K562 (cell line): ENCODE measurements around the gene PARD3. TPM values are rescaled to one million over a fixed set of nuclear protein-coding genes. Genes with fewer than 3 reads are reported as not detected.

Experiments used
- ATAC-seq: fragments of 200-7000 bp; cut with Tn5 transposase; 3 replicates; pipeline ENCODE4 v1.9.1; 2020; ENCODE audit warnings: moderate library complexity
- BruUV-seq: library from RNA; stranded (reverse); fragments of 400-500 nt; replicated peaks from 2 replicates; lab custom pipeline; 2021; lab: Mats Ljungman, UMichigan
- CTCF ChIA-PET: fragments of 300-600 bp; formaldehyde crosslinking; extraction: SDS; loops from one replicate; lab custom pipeline; 2021; ENCODE audit warnings: low intra/inter-chr PET ratio; lab: Yijun Ruan, JAX
- POLR2A ChIA-PET: fragments of 300-600, 350-650 bp; sonication (Branson Sonifier 250); formaldehyde crosslinking; extraction: SDS; loops from one replicate; lab custom pipeline; 2021; ENCODE audit warnings: antibody characterized with exemption, inconsistent platforms; lab: Yijun Ruan, JAX
- DNase-seq, 4 experiments: peaks; one replicate each; pipeline versions ENCODE4 v3.0.0 to v3.0.0-alpha.2; 2011 to 2018; ENCODE audit warnings: low spot score in 3 of 4, mixed read lengths in 3 of 4; ENCODE audit errors: extremely low read depth in 1 of 4
- FAIRE-seq: peaks from 2 replicates; lab custom pipeline; 2011; peaks lifted over from hg19 to GRCh38; lab: Jason Lieb, UNC
- H2AFZ ChIP-seq: 2 replicates; pipeline ENCODE4 v1.6.0; 2011; ENCODE audit warnings: low read depth, low read length, control low read depth, inconsistent platforms
- H3K27ac ChIP-seq: fragments of 200-600 bp; 3 replicates; pipeline ENCODE4 v1.8.0; 2011; ENCODE audit warnings: low read depth, mild to moderate bottlenecking, control low read depth, inconsistent platforms, low read length, moderate library complexity, mixed read lengths; ENCODE audit errors: extremely low read depth
- H3K27me3 ChIP-seq, 2 experiments: fragments of 300-600 bp in 1 of 2; 2 replicates in 1 of 2; 3 replicates in 1 of 2; pipeline versions ENCODE4 v1.6.0 to v1.8.0; 2011; ENCODE audit warnings: inconsistent platforms in 2 of 2, low read length in 2 of 2, mild to moderate bottlenecking in 1 of 2, mixed read lengths in 1 of 2, moderate library complexity in 1 of 2; ENCODE audit not compliant: control insufficient read depth in 2 of 2, insufficient read depth in 2 of 2
- H3K36me3 ChIP-seq: fragments of 300-600 bp; 3 replicates; pipeline ENCODE4 v1.8.0; 2011; ENCODE audit warnings: mild to moderate bottlenecking, low read length, inconsistent platforms; ENCODE audit not compliant: control insufficient read depth, insufficient read depth
- H3K4me1 ChIP-seq, 2 experiments: fragments of 200-600 bp in 1 of 2; replicated peaks in 1 of 2; 2 replicates in 1 of 2; 3 replicates in 1 of 2; pipeline versions ENCODE4 v1.5.1 to v1.8.0; 2011; ENCODE audit warnings: inconsistent platforms in 2 of 2, low read length in 2 of 2, mild to moderate bottlenecking in 1 of 2, mixed read lengths in 1 of 2, moderate library complexity in 1 of 2; ENCODE audit not compliant: control insufficient read depth in 2 of 2, insufficient read depth in 2 of 2
- H3K4me2 ChIP-seq: 2 replicates; pipeline ENCODE4 v1.6.1; 2011; ENCODE audit warnings: low read length, control low read depth, inconsistent platforms, mixed read lengths; ENCODE audit not compliant: insufficient read depth
- H3K4me3 ChIP-seq: fragments of 200-600 bp; sonication (generic), shearing (Covaris generic); 2 replicates; pipeline ENCODE4 v1.5.1; 2016; ENCODE audit warnings: control low read depth, inconsistent platforms
- H3K79me2 ChIP-seq: fragments of 200-600 bp; 3 replicates; pipeline ENCODE4 v1.8.0; 2011; ENCODE audit warnings: low read length, inconsistent platforms; ENCODE audit not compliant: control insufficient read depth, insufficient read depth
- H3K9ac ChIP-seq, 2 experiments: 2 replicates each; pipeline versions ENCODE4 v1.6.0 to v1.6.1; 2011; ENCODE audit warnings: low read depth in 2 of 2, low read length in 2 of 2, control low read depth in 1 of 2, inconsistent platforms in 1 of 2, mild to moderate bottlenecking in 1 of 2, mixed read lengths in 1 of 2; ENCODE audit not compliant: insufficient read depth in 1 of 2
- H3K9me1 ChIP-seq: one replicate; pipeline ENCODE4 v1.6.0; 2011; ENCODE audit warnings: inconsistent platforms, mild to moderate bottlenecking, low read length, moderate library complexity; ENCODE audit not compliant: control insufficient read depth, insufficient read depth
- H3K9me3 ChIP-seq: replicated peaks from 2 replicates; pipeline ENCODE4 v1.5.1; 2011; ENCODE audit warnings: low read depth, low read length, inconsistent platforms; ENCODE audit not compliant: control insufficient read depth, insufficient read depth
- H4K20me1 ChIP-seq: replicated peaks from 2 replicates; pipeline ENCODE4 v1.6.1; 2011; ENCODE audit warnings: low read length, inconsistent platforms, mixed read lengths; ENCODE audit not compliant: control insufficient read depth, insufficient read depth
- ARID1B ChIP-seq: fragments of 450-650 bp; IDR thresholded peaks from 2 replicates; pipeline ENCODE4 v1.6.1; 2016; ENCODE audit warnings: antibody characterized with exemption, mild to moderate bottlenecking, inconsistent platforms
- CBFA2T3 ChIP-seq: fragments of 450-650 bp; IDR thresholded peaks from 2 replicates; pipeline ENCODE4 v1.6.1; 2017
- CBX1 ChIP-seq: sonication (generic); IDR thresholded peaks from 2 replicates; pipeline ENCODE4 v1.6.1; 2016; ENCODE audit warnings: antibody characterized with exemption, low read depth, mild to moderate bottlenecking
- ELF1 ChIP-seq: fragments of 200-800 bp; sonication (Bioruptor generic); IDR thresholded peaks from 2 replicates; pipeline ENCODE4 v1.6.1; 2016; ENCODE audit warnings: missing genetic modification characterization, missing compliant biosample characterization
- LARP7 ChIP-seq: fragments of 450-650 bp; IDR thresholded peaks from 2 replicates; pipeline ENCODE4 v1.6.1; 2016
- NFIC ChIP-seq: fragments of 450-650 bp; IDR thresholded peaks from 2 replicates; pipeline ENCODE4 v1.6.1; 2017; ENCODE audit warnings: mild to moderate bottlenecking, inconsistent platforms
- SRSF1 ChIP-seq: fragments of 200-400 bp; formaldehyde crosslinking; IDR thresholded peaks from 2 replicates; pipeline ENCODE4 v1.6.1; 2017; ENCODE audit warnings: mild to moderate bottlenecking, low read depth, low read length, moderate library complexity
- TAF15 ChIP-seq: fragments of 200-400 bp; formaldehyde crosslinking; IDR thresholded peaks from 2 replicates; pipeline ENCODE4 v1.6.1; 2017; ENCODE audit warnings: mild to moderate bottlenecking, low read depth, low read length, moderate library complexity
- TAL1 ChIP-seq: fragments of 450-650 bp; IDR thresholded peaks from 2 replicates; pipeline ENCODE4 v1.6.1; 2016; ENCODE audit warnings: mild to moderate bottlenecking
- TCF3 ChIP-seq: sonication (generic); formaldehyde crosslinking; IDR thresholded peaks from 2 replicates; pipeline ENCODE4 v1.4.0; 2020; ENCODE audit warnings: mild to moderate bottlenecking, missing genetic modification reagents
- TCF7L2 ChIP-seq: fragments of 150-350 bp; IDR thresholded peaks from 2 replicates; pipeline ENCODE4 v1.6.1; 2016; ENCODE audit warnings: low read depth, mild to moderate bottlenecking, low read length, moderate library complexity
- TEAD2 ChIP-seq: fragments of 450-650 bp; IDR thresholded peaks from 2 replicates; pipeline ENCODE4 v1.6.1; 2016; ENCODE audit warnings: missing genetic modification characterization, control low read depth, missing compliant biosample characterization
- TEAD4 ChIP-seq, 2 experiments: sonication (generic) in 1 of 2; formaldehyde crosslinking in 1 of 2; IDR thresholded peaks; 2 replicates each; pipeline versions ENCODE4 v1.6.1 to v1.8.0; 2012 to 2022; ENCODE audit warnings: borderline replicate concordance in 1 of 2, inconsistent platforms in 1 of 2, low read length in 1 of 2, mild to moderate bottlenecking in 1 of 2, missing genetic modification reagents in 1 of 2
- YY1 ChIP-seq, 3 experiments: IDR thresholded peaks; 2 replicates each; pipeline ENCODE4 v1.6.1; 2011; ENCODE audit warnings: low read length in 2 of 3, mild to moderate bottlenecking in 2 of 3, moderate library complexity in 2 of 3, borderline replicate concordance in 1 of 3, control low read depth in 1 of 3, low read depth in 1 of 3; ENCODE audit not compliant: insufficient read depth in 3 of 3, insufficient replicate concordance in 2 of 3, control insufficient read depth in 1 of 3, insufficient read length in 1 of 3; ENCODE audit errors: extremely low read depth in 1 of 3
- ZNF354B ChIP-seq: fragments of 250-450 bp; sonication (Bioruptor Pico); IDR thresholded peaks from 2 replicates; pipeline ENCODE4 v1.4.0; 2020
- WGBS: fragments of 100-300 bp; shearing (Covaris generic); methylation state at CpG from one replicate; pipeline ENCODE4 v1.1.6; 2016; ENCODE audit warnings: low coverage, mixed read lengths; ENCODE audit not compliant: insufficient coverage; ENCODE audit errors: missing lambda C conversion rate; 5-methylcytosine and 5-hydroxymethylcytosine counted together
- in situ Hi-C: fragments of 300-500 bp; cut with MboI; formaldehyde crosslinking; loops from 4 replicates; pipeline ENCODE4 v1.15.0; 2018; ENCODE audit warnings: inconsistent platforms, mixed read lengths
- intact Hi-C: fragments of 100-400 bp; cut with micrococcal nuclease; formaldehyde crosslinking; loops from 2 replicates; pipeline ENCODE4 v1.14.2; 2022
- polyA plus RNA-seq, 8 experiments: library from polyadenylated mRNA; depleted of rRNA in 4 of 8; stranded (reverse) in 5 of 8; unstranded in 3 of 8; fragments of >200 nt; fragmentation: Nextera tagmentation in 2 of 8; fragmentation: Illumina TruSeq in 1 of 8; extraction: Ambion mirVana in 2 of 8; extraction: Trizol in 1 of 8; gene quantifications; 2 replicates each; pipeline versions ENCODE4 v1.2.1 to v1.2.3, GENCODE V29; 2011 to 2014; ENCODE audit warnings: inconsistent platforms in 1 of 8, missing spikeins in 1 of 8
- total RNA-seq, 7 experiments: library from RNA; depleted of rRNA in 6 of 7; stranded (reverse); fragments of >200 nt in 6 of 7; fragmentation: Illumina TruSeq in 2 of 7; extraction: Trizol in 2 of 7; gene quantifications; 2 replicates each; pipeline versions ENCODE4 v1.2.1 to v1.2.3, GENCODE V29; 2011 to 2021; ENCODE audit warnings: low replicate concordance in 1 of 7
- TF ChIP-seq, protein P1 (sequence below): fragments of 450-650 bp; formaldehyde crosslinking; IDR thresholded peaks from 2 replicates; pipeline ENCODE4 v1.4.0; 2020; ENCODE audit warnings: mild to moderate bottlenecking, moderate library complexity
- TF ChIP-seq, protein P2 (sequence below): fragments of 450-650 bp; formaldehyde crosslinking; IDR thresholded peaks from 2 replicates; pipeline ENCODE4 v1.4.0; 2020; ENCODE audit warnings: mild to moderate bottlenecking, mixed read lengths

Gene PARD3
- total and polyA plus RNA-seq, 9 of the 15 experiments (the other 6 are each of a cell fraction or from before 2014, with no cell fraction given), result 2.7 to 11.7 (median 7.7) TPM

DNA sequence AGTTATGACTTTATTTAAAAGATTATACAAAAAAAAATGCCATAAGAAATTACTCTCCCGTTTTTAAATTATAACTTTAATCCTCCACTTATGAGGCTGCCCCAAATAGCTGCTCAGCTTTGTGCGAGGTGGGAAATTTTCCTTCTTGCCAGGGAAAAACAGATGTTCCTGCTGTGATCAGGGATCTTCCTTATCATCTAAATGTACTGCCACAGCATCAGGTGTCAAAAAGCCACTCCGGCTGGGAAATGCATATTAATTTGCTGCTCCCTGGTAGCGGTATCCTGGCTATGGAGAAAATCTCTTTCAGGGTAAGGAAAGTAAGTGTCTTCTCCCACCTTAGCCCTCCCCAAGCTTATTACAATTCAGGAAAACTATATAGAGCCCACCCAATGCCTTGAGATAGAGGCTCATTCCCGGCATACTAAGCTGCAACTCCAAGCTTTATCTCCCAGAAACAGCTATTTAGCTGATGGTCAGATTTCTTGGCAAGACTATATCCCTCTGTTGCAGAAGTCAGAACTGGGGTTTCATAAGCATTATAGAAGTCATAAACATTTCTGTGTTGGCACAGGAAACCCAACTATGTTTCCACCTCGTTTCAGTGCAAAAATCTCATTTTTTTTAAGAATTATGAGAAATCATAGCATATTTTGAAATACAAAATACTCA lies 360.4 kb downstream of the PARD3 start:
- in situ Hi-C loops, result no loop called here
- no TSS peak for BruUV-seq

DNA sequence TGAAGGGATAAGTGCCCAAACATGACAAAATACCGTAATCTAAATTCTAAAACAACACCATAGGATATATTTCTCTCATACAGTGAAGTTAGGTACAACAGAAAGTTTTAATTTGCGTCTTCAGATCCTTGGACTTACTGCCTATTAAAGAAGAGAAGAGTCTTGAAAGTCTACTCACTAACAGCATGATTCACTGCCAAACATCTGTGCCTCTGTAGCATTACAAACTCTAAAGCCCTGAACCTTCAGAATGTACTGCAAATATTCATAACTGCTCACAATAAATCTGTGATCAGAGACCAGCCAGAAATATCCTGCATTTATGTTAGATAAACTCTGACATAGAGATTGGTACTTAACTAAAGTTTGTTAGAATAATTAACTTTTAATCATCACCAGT lies 365.3 kb downstream of the PARD3 start:
- POLR2A ChIA-PET, result no interaction called here
- Histone ChIP-seq H4K20me1 (no peaks in the 10 kb centered on the region), H3K4me3 (no peak overlapping the region), H2AFZ (no peak overlapping the region), H3K79me2 (no peaks in the 10 kb centered on the region), H3K27me3 (no peaks in the 10 kb centered on the region), H3K4me2 (no peak overlapping the region), H3K27ac (no peak overlapping the region), H3K9ac (no peak overlapping the region), H3K9me3 (no peaks in the 10 kb centered on the region), H3K36me3 (no peaks in the 10 kb centered on the region), H3K9me1 (no peaks in the 10 kb centered on the region), H3K4me1 (no peaks in the 10 kb centered on the region)
- CTCF ChIA-PET, result no interaction called here
- BruUV-seq, result no TSS peak
- ATAC-seq (no peak), FAIRE-seq (no peak), DNase-seq (no peak)
- in situ Hi-C loops (no loop called here), intact Hi-C loops (no loop called here)
- 20% methylated on average over 2 of the region's 2 CpGs for WGBS
- TF ChIP-seq ELF1 (tag), result no peak
- TF ChIP-seq TEAD2 (tag), result no peak
- TF ChIP-seq, protein P1, sequence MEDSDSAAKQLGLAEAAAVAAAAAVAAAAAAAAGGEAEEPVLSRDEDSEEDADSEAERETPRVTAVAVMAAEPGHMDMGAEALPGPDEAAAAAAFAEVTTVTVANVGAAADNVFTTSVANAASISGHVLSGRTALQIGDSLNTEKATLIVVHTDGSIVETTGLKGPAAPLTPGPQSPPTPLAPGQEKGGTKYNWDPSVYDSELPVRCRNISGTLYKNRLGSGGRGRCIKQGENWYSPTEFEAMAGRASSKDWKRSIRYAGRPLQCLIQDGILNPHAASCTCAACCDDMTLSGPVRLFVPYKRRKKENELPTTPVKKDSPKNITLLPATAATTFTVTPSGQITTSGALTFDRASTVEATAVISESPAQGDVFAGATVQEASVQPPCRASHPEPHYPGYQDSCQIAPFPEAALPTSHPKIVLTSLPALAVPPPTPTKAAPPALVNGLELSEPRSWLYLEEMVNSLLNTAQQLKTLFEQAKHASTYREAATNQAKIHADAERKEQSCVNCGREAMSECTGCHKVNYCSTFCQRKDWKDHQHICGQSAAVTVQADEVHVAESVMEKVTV (CRISPR knock-in tag), result no peak
- TF ChIP-seq, protein P2, sequence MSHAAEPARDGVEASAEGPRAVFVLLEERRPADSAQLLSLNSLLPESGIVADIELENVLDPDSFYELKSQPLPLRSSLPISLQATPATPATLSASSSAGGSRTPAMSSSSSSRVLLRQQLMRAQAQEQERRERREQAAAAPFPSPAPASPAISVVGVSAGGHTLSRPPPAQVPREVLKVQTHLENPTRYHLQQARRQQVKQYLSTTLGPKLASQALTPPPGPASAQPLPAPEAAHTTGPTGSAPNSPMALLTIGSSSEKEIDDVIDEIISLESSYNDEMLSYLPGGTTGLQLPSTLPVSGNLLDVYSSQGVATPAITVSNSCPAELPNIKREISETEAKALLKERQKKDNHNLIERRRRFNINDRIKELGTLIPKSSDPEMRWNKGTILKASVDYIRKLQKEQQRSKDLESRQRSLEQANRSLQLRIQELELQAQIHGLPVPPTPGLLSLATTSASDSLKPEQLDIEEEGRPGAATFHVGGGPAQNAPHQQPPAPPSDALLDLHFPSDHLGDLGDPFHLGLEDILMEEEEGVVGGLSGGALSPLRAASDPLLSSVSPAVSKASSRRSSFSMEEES (CRISPR knock-in tag), result no peak
- TF ChIP-seq TAF15, result no peak
- TF ChIP-seq YY1 (IDR thresholded peaks at IDR 0.05; ENCODE audit: borderline replicate concordance in 1 of 3, control insufficient read depth in 1 of 3, extremely low read depth in 1 of 3, insufficient read depth in 3 of 3, insufficient read length in 1 of 3, insufficient replicate concordance in 2 of 3, low read depth in 1 of 3, low read length in 2 of 3), result no peak
- TF ChIP-seq LARP7, result no peak
- TF ChIP-seq ZNF354B (CRISPR knock-in tag), result no peak

More for the DNA sequence above, 360.4 kb downstream of the PARD3 start:
- TF ChIP-seq TCF7L2 (no peak), SRSF1 (no peak), CBX1 (no peak), TAL1 (peak; percentile 46), CBFA2T3 (peak; percentile 47), TCF3 (CRISPR knock-in tag) (peak; percentile 71), NFIC (peak; percentile 17; the same call in 1 of the 2 replicates), ARID1B (peak; percentile 30; the same call in 1 of the 2 replicates), TEAD4 (IDR thresholded peaks at IDR 0.05; ENCODE audit: low read length) (0 out of 2 replicates have a peak, but pooled peaks have one; percentile 16), TEAD4 (CRISPR knock-in tag; IDR thresholded peaks at IDR 0.05; ENCODE audit: borderline replicate concordance) (no peak)
- Histone ChIP-seq H3K9me3 (no peaks in the 10 kb centered on the region), H3K4me3 (no peak overlapping the region), H3K27ac (no peak overlapping the region), H3K9me1 (no peaks in the 10 kb centered on the region), H4K20me1 (no peaks in the 10 kb centered on the region), H3K9ac (no peak overlapping the region), H3K79me2 (no peaks in the 10 kb centered on the region), H2AFZ (no peak overlapping the region), H3K36me3 (no peaks in the 10 kb centered on the region), H3K27me3 (no peaks in the 10 kb centered on the region), H3K4me1 (no peaks in the 10 kb centered on the region), H3K4me2 (no peak overlapping the region)
- intact Hi-C loops, result no loop called here
- FAIRE-seq (no peak), DNase-seq (no peak), ATAC-seq (no peak)
- CTCF ChIA-PET, result interaction anchor here (0.6 kb wide), 1 partner anchor 16 kb away, joined by 10 read pairs; no protein-coding TSS in a partner anchor
- POLR2A ChIA-PET, result no interaction called here
- WGBS, result 9% methylated on average over 6 of the region's 6 CpGs
